B cell (primary cell): ENCODE results near the gene MYH11. TPM values are rescaled to one million over a fixed set of nuclear protein-coding genes. Genes with fewer than 3 reads are reported as not detected.
"Not testable (repeated sequence)": the region's sequence is repeated elsewhere in the genome, so short reads cannot be mapped to it uniquely, and the experiment has no call there.

ENCODE experiments used
- ATAC-seq: fragments of 200-7000 bp; cut with Tn5 transposase; one replicate; pipeline ENCODE4 v1.10.0; 2021; ENCODE audit warnings: low read depth, mild to moderate bottlenecking, moderate number of reproducible peaks, moderate library complexity
- CTCF ChIA-PET: fragments of 350-600 bp; sonication (Branson Sonifier 250); formaldehyde crosslinking; loops from one replicate; lab custom pipeline; 2021; ENCODE audit warnings: antibody characterized with exemption, inconsistent platforms; lab: Charles Lee
- POLR2A ChIA-PET: fragments of 350-600 bp; sonication (Branson Sonifier 250); formaldehyde crosslinking; loops from one replicate; lab custom pipeline; 2021; ENCODE audit warnings: antibody characterized with exemption; lab: Charles Lee
- DNase-seq: peaks from one replicate; pipeline ENCODE4 v3.0.0; 2013
- H2AFZ ChIP-seq: 2 replicates; pipeline ENCODE4 v1.6.1; 2012; ENCODE audit warnings: mild to moderate bottlenecking, low read depth, low read length; ENCODE audit not compliant: insufficient read depth, poor library complexity, severe bottlenecking
- H3K27ac ChIP-seq, 2 donors: 1 replicate in 1 of 2; 2 replicates in 1 of 2; pipeline ENCODE4 v1.5.1; 2012 to 2013; ENCODE audit warnings: low read length in 2 of 2, mild to moderate bottlenecking in 2 of 2, moderate library complexity in 1 of 2
- H3K27me3 ChIP-seq, 4 experiments: fragments of 200-600 bp in 1 of 4; sonication (generic) in 1 of 4; replicated peaks in 1 of 4; 1 replicate in 2 of 4; 2 replicates in 2 of 4; pipeline versions ENCODE4 v1.6.1 to v1.7.0; 2013 to 2016; ENCODE audit warnings: low read length in 3 of 4, mild to moderate bottlenecking in 2 of 4, mixed read lengths in 1 of 4, moderate library complexity in 1 of 4; ENCODE audit not compliant: insufficient read depth in 4 of 4, control insufficient read depth in 3 of 4; ENCODE audit errors: control extremely low read depth in 1 of 4
- H3K36me3 ChIP-seq, 2 experiments: replicated peaks in 1 of 2; 1 replicate in 1 of 2; 2 replicates in 1 of 2; pipeline versions ENCODE4 v1.6.1 to v1.7.1; 2013; ENCODE audit warnings: low read length in 1 of 2; ENCODE audit not compliant: insufficient read depth in 2 of 2, control insufficient read depth in 1 of 2; ENCODE audit errors: control extremely low read depth in 1 of 2, extremely low read depth in 1 of 2
- H3K4me1 ChIP-seq, 2 donors: fragments of 200-600 bp in 1 of 2; sonication (generic) in 1 of 2; 1 replicate in 1 of 2; 2 replicates in 1 of 2; pipeline versions ENCODE4 v1.5.1 to v1.6.1; 2013 to 2017; ENCODE audit warnings: low read length in 2 of 2; ENCODE audit not compliant: control insufficient read depth in 2 of 2, insufficient read depth in 2 of 2
- H3K4me2 ChIP-seq: replicated peaks from 2 replicates; pipeline ENCODE3; 2012; ENCODE audit warnings: mild to moderate bottlenecking, low read depth, low read length; ENCODE audit not compliant: poor library complexity, severe bottlenecking
- H3K4me3 ChIP-seq, 5 experiments: fragments of 200-600 bp in 1 of 5; sonication (generic) in 1 of 5; 1 replicate in 3 of 5; 2 replicates in 2 of 5; pipeline versions ENCODE4 v1.5.1 to v1.7.0; 2011 to 2016; ENCODE audit warnings: low read length in 4 of 5, mild to moderate bottlenecking in 4 of 5, low read depth in 2 of 5, control low read depth in 1 of 5, moderate library complexity in 1 of 5; ENCODE audit not compliant: insufficient read depth in 1 of 5; ENCODE audit errors: control extremely low read depth in 1 of 5, extremely low read depth in 1 of 5
- H3K79me2 ChIP-seq: fragments of 200-600 bp; sonication (generic); one replicate; pipeline ENCODE4 v1.6.0; 2016; ENCODE audit warnings: low read length; ENCODE audit not compliant: control insufficient read depth, insufficient read depth
- H3K9ac ChIP-seq: fragments of 200-600 bp; sonication (generic); 2 replicates; pipeline ENCODE4 v1.6.1; 2017; ENCODE audit warnings: mild to moderate bottlenecking, low read length, moderate library complexity
- H3K9me3 ChIP-seq, 3 donors: one replicate each; pipeline versions ENCODE4 v1.6.1 to v1.7.1; 2013; ENCODE audit warnings: low read length in 2 of 3; ENCODE audit not compliant: control insufficient read depth in 2 of 3, insufficient read depth in 1 of 3; ENCODE audit errors: control extremely low read depth in 1 of 3
- H4K20me1 ChIP-seq: 2 replicates; pipeline ENCODE4 v1.6.0; 2012; ENCODE audit warnings: mild to moderate bottlenecking, low read length; ENCODE audit not compliant: insufficient read depth, control insufficient read depth, poor library complexity, severe bottlenecking
- H3K27ac Mint-ChIP-seq: one replicate; pipeline ENCODE4 v1.8.0; 2021; ENCODE audit warnings: mixed read lengths
- H3K27me3 Mint-ChIP-seq: one replicate; pipeline ENCODE4 v1.8.0; 2021; ENCODE audit warnings: mixed read lengths
- H3K4me1 Mint-ChIP-seq: one replicate; pipeline ENCODE4 v1.8.0; 2021; ENCODE audit warnings: mixed read lengths
- H3K4me3 Mint-ChIP-seq: one replicate; pipeline ENCODE4 v1.8.0; 2021; ENCODE audit warnings: mixed read lengths
- H3K9me3 Mint-ChIP-seq: one replicate; pipeline ENCODE4 v1.8.0; 2022; ENCODE audit warnings: mixed read lengths; ENCODE audit not compliant: insufficient read depth
- EZH2 ChIP-seq: IDR thresholded peaks from 2 replicates; pipeline ENCODE4 v1.6.1; 2012; ENCODE audit warnings: borderline replicate concordance, low read depth, mild to moderate bottlenecking, moderate library complexity, low read length; ENCODE audit not compliant: insufficient read depth, poor library complexity, severe bottlenecking
- WGBS: methylation state at CpG from one replicate; pipeline ENCODE4 v1.1.5; 2013; ENCODE audit warnings: missing lambda C conversion rate; ENCODE audit not compliant: insufficient coverage; 5-methylcytosine and 5-hydroxymethylcytosine counted together
- intact Hi-C: fragments of 100-400 bp; cut with micrococcal nuclease; formaldehyde crosslinking; loops from one replicate; pipeline ENCODE4 v1.10.0; 2022
- polyA plus RNA-seq: library from polyadenylated mRNA; depleted of rRNA; stranded (reverse); fragments of >200 nt; gene quantifications from 2 replicates; pipeline ENCODE4 v1.2.3, GENCODE V29; 2012
- total RNA-seq, 2 donors: library from RNA; stranded (reverse); fragments of 120-200 nt in 1 of 2; gene quantifications; 1 replicate in 1 of 2; 2 replicates in 1 of 2; pipeline versions ENCODE4 v1.2.3 to v1.2.4, GENCODE V29; 2013 to 2022
- TF ChIP-seq, protein P1 (sequence below): fragments of 200-600 bp; IDR thresholded peaks from one replicate; pipeline ENCODE4 v1.8.0; 2022; ENCODE audit warnings: antibody characterized with exemption, mild to moderate bottlenecking

The MYH11 gene
- total and polyA plus RNA-seq, 2 donors (not counting 1 experiment from before 2014, with no cell fraction given) = 0.05 to 0.16 TPM

DNA sequence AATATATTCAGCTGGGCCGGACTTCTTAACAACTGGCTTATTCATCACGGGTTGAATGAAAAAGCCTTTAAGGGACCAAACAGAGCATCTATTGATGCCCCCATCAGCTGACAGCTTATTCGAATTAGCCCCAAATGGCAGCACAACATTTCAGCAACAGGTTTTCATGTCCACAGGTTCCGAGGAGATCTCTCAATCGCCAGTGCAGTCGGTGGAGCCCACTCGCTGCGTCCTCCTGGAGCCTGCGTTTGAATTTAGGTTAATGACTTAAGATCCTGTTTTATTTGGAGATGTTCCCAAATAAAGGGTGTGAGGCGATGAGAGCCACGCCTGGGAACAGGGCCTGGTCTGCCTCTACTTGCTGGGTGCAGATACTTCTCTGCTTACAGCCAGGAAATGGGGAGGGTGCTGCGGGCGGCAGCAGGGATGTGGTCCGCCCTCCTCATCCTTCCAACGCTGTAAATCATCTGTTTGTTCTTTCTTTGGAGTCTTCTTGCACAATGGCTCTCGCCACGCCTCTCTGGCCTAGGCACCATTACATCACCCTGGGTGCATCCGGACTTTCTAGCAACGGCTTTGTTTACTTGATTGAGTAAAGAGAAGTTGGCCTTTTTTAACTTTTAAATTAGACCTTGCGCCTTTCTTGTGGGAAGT lies 184.2 kb downstream of the MYH11 start:
- H3K9me3 Mint-ChIP-seq = no peaks in the 10 kb centered on the region
- H3K79me2 ChIP-seq = peaks cover 85% of the 10 kb centered on the region

DNA sequence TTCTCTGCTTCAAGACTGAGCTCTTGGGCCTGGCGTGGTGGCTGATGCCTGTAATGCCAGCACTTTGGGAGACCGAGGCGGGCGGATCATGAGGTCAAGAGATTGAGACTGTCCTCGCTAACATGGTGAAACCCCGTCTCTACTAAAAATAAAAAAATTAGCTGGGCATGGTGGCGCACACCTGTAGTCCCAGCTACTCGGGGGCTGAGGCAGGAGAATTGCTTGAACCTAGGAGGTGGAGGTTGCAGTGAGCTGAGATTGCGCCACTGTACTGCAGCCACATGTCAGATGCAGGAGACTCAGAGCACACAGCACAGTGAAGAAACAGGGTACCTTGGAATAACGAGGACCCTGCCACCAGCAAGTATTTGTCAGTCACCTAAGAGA lies 184.7 kb downstream of the MYH11 start:
- 82% methylated on average over 3 of the region's 10 CpGs for WGBS
- ChIA-PET POLR2A (interaction anchor here (2.5 kb wide), 1 partner anchor 30 kb away, joined by 10 read pairs; the partner anchor contains the start of gene MARF1), CTCF (interaction anchor here (0.8 to 1.4 kb wide), 3 partner anchors 29 to 247 kb away, joined by 3 to 6 read pairs (median 3); partner anchors contain the start of gene MARF1)
- not testable (repeated sequence) for H3K4me3 ChIP-seq, H3K27me3 Mint-ChIP-seq, H3K27me3 ChIP-seq, H4K20me1 ChIP-seq, DNase-seq, H3K9me3 ChIP-seq, ATAC-seq, H3K9me3 Mint-ChIP-seq, H3K4me3 Mint-ChIP-seq
- H3K9ac ChIP-seq = peak overlapping the region; percentile 27
- H3K36me3 ChIP-seq = peaks cover 2 to 67% of the 10 kb centered on the region in 2 experiments
- peak overlapping the region; percentile 63 for H2AFZ ChIP-seq
- intact Hi-C loops = loop anchor here (2.0 to 5.0 kb wide), 2 partner anchors 21 to 35 kb away; partner anchors contain the start of gene NDE1
- peaks cover 85% of the 10 kb centered on the region for H3K79me2 ChIP-seq
- peaks cover 19 to 20% of the 10 kb centered on the region in 2 donors for H3K4me1 ChIP-seq
- H3K4me2 ChIP-seq = peak overlapping the region; percentile 58
- Mint-ChIP-seq H3K27ac (peak overlapping the region; percentile 92), H3K4me1 (peaks cover 38% of the 10 kb centered on the region)
- peak overlapping the region; percentile 87 to 95 for H3K27ac ChIP-seq

More for the DNA sequence above, 184.2 kb downstream of the MYH11 start:
- H3K27ac Mint-ChIP-seq = peak overlapping the region; percentile 92
- POLR2A ChIA-PET = interaction anchor here (2.5 kb wide), 1 partner anchor 30 kb away, joined by 10 read pairs; the partner anchor contains the start of gene MARF1
- H3K4me1 ChIP-seq = peaks cover 19 to 20% of the 10 kb centered on the region in 2 donors
- H3K27me3 Mint-ChIP-seq = no peaks in the 10 kb centered on the region
- peak overlapping the region; percentile 27 for H3K9ac ChIP-seq
- peak overlapping the region; percentile 58 for H3K4me2 ChIP-seq
- H3K27ac ChIP-seq = peak overlapping the region; percentile 87 to 95
- TF ChIP-seq, protein P1, sequence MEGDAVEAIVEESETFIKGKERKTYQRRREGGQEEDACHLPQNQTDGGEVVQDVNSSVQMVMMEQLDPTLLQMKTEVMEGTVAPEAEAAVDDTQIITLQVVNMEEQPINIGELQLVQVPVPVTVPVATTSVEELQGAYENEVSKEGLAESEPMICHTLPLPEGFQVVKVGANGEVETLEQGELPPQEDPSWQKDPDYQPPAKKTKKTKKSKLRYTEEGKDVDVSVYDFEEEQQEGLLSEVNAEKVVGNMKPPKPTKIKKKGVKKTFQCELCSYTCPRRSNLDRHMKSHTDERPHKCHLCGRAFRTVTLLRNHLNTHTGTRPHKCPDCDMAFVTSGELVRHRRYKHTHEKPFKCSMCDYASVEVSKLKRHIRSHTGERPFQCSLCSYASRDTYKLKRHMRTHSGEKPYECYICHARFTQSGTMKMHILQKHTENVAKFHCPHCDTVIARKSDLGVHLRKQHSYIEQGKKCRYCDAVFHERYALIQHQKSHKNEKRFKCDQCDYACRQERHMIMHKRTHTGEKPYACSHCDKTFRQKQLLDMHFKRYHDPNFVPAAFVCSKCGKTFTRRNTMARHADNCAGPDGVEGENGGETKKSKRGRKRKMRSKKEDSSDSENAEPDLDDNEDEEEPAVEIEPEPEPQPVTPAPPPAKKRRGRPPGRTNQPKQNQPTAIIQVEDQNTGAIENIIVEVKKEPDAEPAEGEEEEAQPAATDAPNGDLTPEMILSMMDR = no peak
- TF ChIP-seq EZH2 = no peak
- CTCF ChIA-PET = interaction anchor here (1.1 to 1.4 kb wide), 2 partner anchors 30 to 245 kb away, joined by 3 to 6 read pairs; partner anchors contain the start of gene MARF1
- H3K36me3 ChIP-seq = peaks cover 2 to 67% of the 10 kb centered on the region in 2 experiments
- H3K27me3 ChIP-seq = no peaks in the 10 kb centered on the region
- DNase-seq (peak; percentile 74), ATAC-seq (peak; percentile 90)
- peak overlapping the region; percentile 59 for H3K4me3 Mint-ChIP-seq
- intact Hi-C loops = loop anchor here (2.0 to 5.0 kb wide), 2 partner anchors 22 to 35 kb away; partner anchors contain the start of gene NDE1
- H3K4me3 ChIP-seq = peak overlapping the region in 2 of 5 experiments; percentile 1 to 6
- no peaks in the 10 kb centered on the region for H3K9me3 ChIP-seq
- H4K20me1 ChIP-seq = peaks cover 10% of the 10 kb centered on the region
- 21% methylated on average over 14 of the region's 20 CpGs for WGBS
- H3K4me1 Mint-ChIP-seq = peaks cover 38% of the 10 kb centered on the region
- H2AFZ ChIP-seq = peak overlapping the region; percentile 63
